HG03520 (cell line): Measurements from ENCODE around the gene NDUFS8.
"Not testable (repeated sequence)": the region's sequence is repeated elsewhere in the genome, so short reads cannot be mapped to it uniquely, and the experiment has no call there.

Source experiments
- ATAC-seq: cut with Tn5 transposase; IDR thresholded peaks from one replicate; pipeline ENCODE4 v1.9.1; 2021; ENCODE audit warnings: mild to moderate bottlenecking, moderate library complexity; ENCODE audit not compliant: unreplicated experiment

Gene NDUFS8

GRCh38 chr11:68030318-68031143, at the start of gene NDUFS8:
TSS of gene NDUFS8 (plus strand) at chr11:68030681. CDS start at chr11:68032152, 1,471 bp downstream.
- ATAC-seq = peak; percentile 89

- ATAC-seq = not testable (repeated sequence)
Observed at GRCh38 chr11:67981226-67981625, 49.3 kb upstream of the NDUFS8 start.

- ATAC-seq = not testable (repeated sequence)
Observed at GRCh38 chr11:67982255-67982857, 48.1 kb upstream of the NDUFS8 start.

- ATAC-seq = no peak
Observed at GRCh38 chr11:67983951-67984350, 46.5 kb upstream of the NDUFS8 start.

- not testable (repeated sequence) for ATAC-seq
Observed at GRCh38 chr11:67985302-67985701, 45.2 kb upstream of the NDUFS8 start.

- not testable (repeated sequence) for ATAC-seq
Observed at GRCh38 chr11:67990546-67991346, 39.7 kb upstream of the NDUFS8 start.

GRCh38 chr11:67991347-67992121, 38.9 kb upstream of the NDUFS8 start:
- not testable (repeated sequence) for ATAC-seq

- ATAC-seq = not testable (repeated sequence)
Observed at GRCh38 chr11:67993821-67994220, 36.7 kb upstream of the NDUFS8 start.

- ATAC-seq = not testable (repeated sequence)
Observed at GRCh38 chr11:67994387-67994786, 36.1 kb upstream of the NDUFS8 start.

- not testable (repeated sequence) for ATAC-seq
Observed at GRCh38 chr11:67995129-67995528, 35.4 kb upstream of the NDUFS8 start.

GRCh38 chr11:67995579-67995978, 34.9 kb upstream of the NDUFS8 start:
- not testable (repeated sequence) for ATAC-seq

- no peak for ATAC-seq
Observed at GRCh38 chr11:67996051-67996450, 34.4 kb upstream of the NDUFS8 start.

- no peak for ATAC-seq
Observed at GRCh38 chr11:67996622-67997474, 33.6 kb upstream of the NDUFS8 start.

GRCh38 chr11:67997475-67997921, 33.0 kb upstream of the NDUFS8 start:
- ATAC-seq = no peak

GRCh38 chr11:67998150-67999045, 32.1 kb upstream of the NDUFS8 start:
- ATAC-seq = no peak

GRCh38 chr11:67999201-67999629, 31.3 kb upstream of the NDUFS8 start:
- no peak for ATAC-seq

- ATAC-seq = no peak
Observed at GRCh38 chr11:67999704-68000103, 30.8 kb upstream of the NDUFS8 start.

- no peak for ATAC-seq
Observed at GRCh38 chr11:68002575-68002937, 27.9 kb upstream of the NDUFS8 start.
